ENCODE results near the gene ENDOV.

DNA sequence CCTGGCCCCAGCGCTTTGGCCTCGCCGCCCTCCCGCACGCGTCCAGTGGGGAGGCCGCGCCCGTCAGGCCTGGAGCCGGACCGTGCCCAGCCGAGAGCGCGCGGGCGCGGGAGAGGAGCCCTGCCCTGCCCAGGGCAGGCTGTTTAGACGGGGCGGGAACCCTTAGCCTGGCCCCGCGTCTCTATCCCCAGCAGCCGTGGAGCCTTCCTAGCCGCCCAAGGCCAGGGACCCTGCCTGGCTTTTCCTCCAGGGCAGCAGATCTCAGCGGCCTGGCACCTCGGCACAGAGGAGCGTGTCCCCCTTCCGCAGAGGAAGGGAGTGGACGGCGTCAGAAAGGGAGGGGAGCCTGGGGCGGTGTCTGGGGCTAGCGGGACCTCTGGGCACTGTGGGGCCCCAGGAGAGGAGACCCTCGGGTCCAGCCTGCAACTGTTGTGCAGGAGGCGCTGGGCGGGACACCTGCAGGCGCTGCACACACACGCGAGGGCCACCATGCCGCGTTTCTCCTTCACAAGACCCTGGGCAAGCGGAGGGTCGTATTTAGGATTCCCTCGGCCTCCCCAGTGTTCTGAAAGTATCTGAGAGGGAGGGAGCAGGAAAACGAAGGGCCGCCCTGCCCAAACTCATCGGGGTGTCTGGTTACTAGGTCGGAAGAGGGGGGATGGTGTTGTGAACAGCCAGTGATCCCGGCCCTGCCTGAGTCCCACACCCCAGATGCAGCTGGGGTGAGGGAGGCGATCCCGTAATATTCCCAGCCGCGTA is 63.7 kb downstream of the ENDOV start:
- TF ChIP-seq, protein P1, sequence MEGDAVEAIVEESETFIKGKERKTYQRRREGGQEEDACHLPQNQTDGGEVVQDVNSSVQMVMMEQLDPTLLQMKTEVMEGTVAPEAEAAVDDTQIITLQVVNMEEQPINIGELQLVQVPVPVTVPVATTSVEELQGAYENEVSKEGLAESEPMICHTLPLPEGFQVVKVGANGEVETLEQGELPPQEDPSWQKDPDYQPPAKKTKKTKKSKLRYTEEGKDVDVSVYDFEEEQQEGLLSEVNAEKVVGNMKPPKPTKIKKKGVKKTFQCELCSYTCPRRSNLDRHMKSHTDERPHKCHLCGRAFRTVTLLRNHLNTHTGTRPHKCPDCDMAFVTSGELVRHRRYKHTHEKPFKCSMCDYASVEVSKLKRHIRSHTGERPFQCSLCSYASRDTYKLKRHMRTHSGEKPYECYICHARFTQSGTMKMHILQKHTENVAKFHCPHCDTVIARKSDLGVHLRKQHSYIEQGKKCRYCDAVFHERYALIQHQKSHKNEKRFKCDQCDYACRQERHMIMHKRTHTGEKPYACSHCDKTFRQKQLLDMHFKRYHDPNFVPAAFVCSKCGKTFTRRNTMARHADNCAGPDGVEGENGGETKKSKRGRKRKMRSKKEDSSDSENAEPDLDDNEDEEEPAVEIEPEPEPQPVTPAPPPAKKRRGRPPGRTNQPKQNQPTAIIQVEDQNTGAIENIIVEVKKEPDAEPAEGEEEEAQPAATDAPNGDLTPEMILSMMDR (IDR thresholded peaks at IDR 0.05 in 2 of 3, conservative IDR thresholded peaks at IDR 0.05 in 1 of 3; ENCODE audit: borderline replicate concordance in 1 of 3, insufficient read depth in 1 of 3, low read depth in 2 of 3, low read length in 2 of 3): no peak
- TF ChIP-seq ZFX (IDR thresholded peaks at IDR 0.05) (no peak), SP1 (IDR thresholded peaks at IDR 0.05; ENCODE audit: low read depth) (no peak), RAD21 (IDR thresholded peaks at IDR 0.05; ENCODE audit: low read depth) (no peak)

All from HCT116 (cell line).